ENCODE results near the gene RGS3. TPM values are rescaled to one million over a fixed set of nuclear protein-coding genes. Genes with fewer than 3 reads are reported as not detected.

Gene RGS3
- total RNA-seq, 1 donor from 2014 or later = 187 TPM

GRCh38 chr9:113444736-113445135 lies 18.8 kb upstream of the RGS3 start:
- Histone ChIP-seq H3K27ac (replicated peaks) (no peak overlapping the region), H3K27me3 (ENCODE audit: low read depth) (no peaks in the 10 kb centered on the region), H3K9me3 (replicated peaks) (no peaks in the 10 kb centered on the region), H3K36me3 (no peaks in the 10 kb centered on the region), H3K4me1 (peaks cover 6% of the 10 kb centered on the region), H3K4me3 (no peak overlapping the region)
- TF ChIP-seq, protein P1, sequence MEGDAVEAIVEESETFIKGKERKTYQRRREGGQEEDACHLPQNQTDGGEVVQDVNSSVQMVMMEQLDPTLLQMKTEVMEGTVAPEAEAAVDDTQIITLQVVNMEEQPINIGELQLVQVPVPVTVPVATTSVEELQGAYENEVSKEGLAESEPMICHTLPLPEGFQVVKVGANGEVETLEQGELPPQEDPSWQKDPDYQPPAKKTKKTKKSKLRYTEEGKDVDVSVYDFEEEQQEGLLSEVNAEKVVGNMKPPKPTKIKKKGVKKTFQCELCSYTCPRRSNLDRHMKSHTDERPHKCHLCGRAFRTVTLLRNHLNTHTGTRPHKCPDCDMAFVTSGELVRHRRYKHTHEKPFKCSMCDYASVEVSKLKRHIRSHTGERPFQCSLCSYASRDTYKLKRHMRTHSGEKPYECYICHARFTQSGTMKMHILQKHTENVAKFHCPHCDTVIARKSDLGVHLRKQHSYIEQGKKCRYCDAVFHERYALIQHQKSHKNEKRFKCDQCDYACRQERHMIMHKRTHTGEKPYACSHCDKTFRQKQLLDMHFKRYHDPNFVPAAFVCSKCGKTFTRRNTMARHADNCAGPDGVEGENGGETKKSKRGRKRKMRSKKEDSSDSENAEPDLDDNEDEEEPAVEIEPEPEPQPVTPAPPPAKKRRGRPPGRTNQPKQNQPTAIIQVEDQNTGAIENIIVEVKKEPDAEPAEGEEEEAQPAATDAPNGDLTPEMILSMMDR (IDR thresholded peaks at IDR 0.05; ENCODE audit: borderline replicate concordance) = no peak
- intact Hi-C loops (cut with micrococcal nuclease) = loop anchor here (5.0 kb wide), 2 partner anchors 143 to 213 kb away; no protein-coding TSS in a partner anchor
- DNase-seq = no peak

DNA sequence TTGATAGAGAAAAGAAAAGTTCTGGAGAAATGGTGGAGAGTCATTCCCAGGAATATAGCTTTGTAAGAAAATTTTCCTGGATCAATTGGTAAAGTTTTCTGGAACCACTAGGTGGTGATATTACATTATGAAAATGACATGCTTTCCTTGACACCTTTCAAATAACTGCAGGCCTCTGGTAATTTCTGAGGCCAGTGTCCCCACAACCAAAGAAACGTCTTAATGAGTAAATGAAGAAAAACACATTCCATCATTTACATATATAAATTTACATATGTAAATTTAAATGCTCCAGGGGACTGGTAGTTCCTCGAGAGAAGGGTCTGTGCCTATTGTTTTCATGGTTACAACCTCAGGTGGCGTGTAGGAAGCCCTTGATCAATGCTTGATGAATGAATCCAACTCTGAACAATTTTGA lies 17.2 kb upstream of the RGS3 start:
- peaks cover 14% of the 10 kb centered on the region for H3K4me1 ChIP-seq
- no peaks in the 10 kb centered on the region for H3K9me3 ChIP-seq (replicated peaks)
- DNase-seq = no peak
- TF ChIP-seq, protein P1 (IDR thresholded peaks at IDR 0.05; ENCODE audit: borderline replicate concordance) = peak; percentile 76
- no peaks in the 10 kb centered on the region for H3K27me3 ChIP-seq (ENCODE audit: low read depth)
- intact Hi-C loops (cut with micrococcal nuclease) = loop anchor here (5.0 kb wide), 2 partner anchors 141 to 211 kb away; no protein-coding TSS in a partner anchor
- no peaks in the 10 kb centered on the region for H3K36me3 ChIP-seq
- H3K4me3 ChIP-seq = no peak overlapping the region
- H3K27ac ChIP-seq (replicated peaks) = peak overlapping the region; percentile 72

- DNase-seq = no peak
- Histone ChIP-seq H3K27ac (replicated peaks) (no peak overlapping the region), H3K9me3 (replicated peaks) (no peaks in the 10 kb centered on the region), H3K27me3 (ENCODE audit: low read depth) (no peaks in the 10 kb centered on the region), H3K4me3 (no peak overlapping the region), H3K4me1 (peaks cover 25% of the 10 kb centered on the region), H3K36me3 (no peaks in the 10 kb centered on the region)
- TF ChIP-seq, protein P1 (IDR thresholded peaks at IDR 0.05; ENCODE audit: borderline replicate concordance) = no peak
- intact Hi-C loops (cut with micrococcal nuclease) = loop anchor here (5.0 kb wide), 2 partner anchors 138 to 208 kb away; no protein-coding TSS in a partner anchor
Observed at GRCh38 chr9:113449376-113449775, 14.2 kb upstream of the RGS3 start.

DNA sequence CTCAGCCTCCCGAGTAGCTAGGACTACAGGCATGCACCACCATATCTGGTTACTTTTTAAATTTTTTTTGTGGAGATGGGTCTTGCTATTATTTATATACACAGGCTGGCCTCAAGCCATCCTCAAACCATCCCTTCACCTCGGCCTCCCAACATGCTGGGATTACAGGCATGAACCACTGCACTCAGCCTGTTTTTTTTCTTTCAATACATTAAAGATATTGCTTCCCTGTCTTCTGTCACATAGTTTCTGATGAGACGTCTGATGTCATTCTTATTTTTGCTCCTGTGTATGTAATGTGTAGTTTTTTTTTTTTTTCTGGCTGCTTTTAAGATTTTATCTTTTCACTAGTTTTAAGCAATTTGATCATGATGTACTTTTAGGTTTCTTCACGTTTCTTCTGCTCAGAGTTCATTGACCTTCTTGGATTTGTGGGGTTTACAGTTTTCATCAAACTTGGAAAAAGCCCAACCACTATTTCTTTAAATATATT lies 11.4 kb upstream of the RGS3 start:
- intact Hi-C loops (cut with micrococcal nuclease) = loop anchor here (10.0 kb wide), 1 partner anchor 53 kb away; no protein-coding TSS in a partner anchor
- peak overlapping the region; percentile 49 for H3K27ac ChIP-seq (replicated peaks)
- DNase-seq = no peak
- no peaks in the 10 kb centered on the region for H3K9me3 ChIP-seq (replicated peaks)
- no peak overlapping the region for H3K4me3 ChIP-seq
- H3K36me3 ChIP-seq = no peaks in the 10 kb centered on the region
- TF ChIP-seq, protein P1 (IDR thresholded peaks at IDR 0.05; ENCODE audit: borderline replicate concordance) = no peak
- H3K27me3 ChIP-seq (ENCODE audit: low read depth) = no peaks in the 10 kb centered on the region
- peaks cover 45% of the 10 kb centered on the region for H3K4me1 ChIP-seq

GRCh38 chr9:113454914-113455761 lies 8.4 kb upstream of the RGS3 start:
- no peaks in the 10 kb centered on the region for H3K9me3 ChIP-seq (replicated peaks)
- H3K36me3 ChIP-seq = no peaks in the 10 kb centered on the region
- H3K27me3 ChIP-seq (ENCODE audit: low read depth) = no peaks in the 10 kb centered on the region
- H3K4me3 ChIP-seq = no peak overlapping the region
- H3K27ac ChIP-seq (replicated peaks) = peak overlapping the region; percentile 93
- TF ChIP-seq, protein P1 (IDR thresholded peaks at IDR 0.05; ENCODE audit: borderline replicate concordance) = no peak
- DNase-seq = peak; percentile 48
- peaks cover 45% of the 10 kb centered on the region for H3K4me1 ChIP-seq
- intact Hi-C loops (cut with micrococcal nuclease) = loop anchor here (10.0 kb wide), 1 partner anchor 50 kb away; no protein-coding TSS in a partner anchor

Measured in left ventricle myocardium inferior (tissue), 1 donor.